DOHH2 (cell line): ENCODE measurements around the gene ETFRF1.

Experiments
- CTCF ChIP-seq: fragments of 200-600 bp; sonication (generic); IDR thresholded peaks from one replicate; pipeline ENCODE4 v1.5.1; 2014; ENCODE audit warnings: antibody characterized with exemption, mild to moderate bottlenecking, low read depth, low read length; ENCODE audit not compliant: poor library complexity, severe bottlenecking
- EZH2phosphoT487 ChIP-seq: fragments of 200-600 bp; sonication (generic); IDR thresholded peaks from 2 replicates; pipeline ENCODE4 v1.6.1; 2017; ENCODE audit warnings: borderline replicate concordance, mild to moderate bottlenecking, antibody characterized with exemption, low read length, moderate library complexity, mixed read lengths

- TF ChIP-seq CTCF, result no peak
- TF ChIP-seq EZH2phosphoT487, result no peak
Observed at GRCh38 chr12:25213338-25213737, 18.3 kb downstream of the ETFRF1 start.
